H1 (cell line): ENCODE measurements around the gene CNGB1. TPM values are rescaled to one million over a fixed set of nuclear protein-coding genes. Genes with fewer than 3 reads are reported as not detected.

Source experiments
- CTCF ChIA-PET: fragments of 300-600 bp; sonication (Branson Sonifier 250); formaldehyde crosslinking; loops from one replicate; lab custom pipeline; 2021; ENCODE audit not compliant: partially characterized antibody; lab: Charles Lee
- POLR2A ChIA-PET: fragments of 300-600 bp; sonication (Branson Sonifier 250); formaldehyde crosslinking; loops from one replicate; lab custom pipeline; 2021; ENCODE audit warnings: inconsistent platforms; ENCODE audit not compliant: partially characterized antibody; lab: Charles Lee
- DNase-seq, 2 experiments: peaks; one replicate each; pipeline versions ENCODE4 v3.0.0 to v3.0.0-alpha.2; 2010 to 2022; ENCODE audit warnings: low spot score in 2 of 2, low read depth in 1 of 2, mixed read lengths in 1 of 2
- FAIRE-seq: peaks from 2 replicates; lab custom pipeline; 2011; peaks lifted over from hg19 to GRCh38; lab: Jason Lieb, UNC
- H2AFZ ChIP-seq: 2 replicates; pipeline ENCODE4 v1.8.1; 2012; ENCODE audit warnings: low read length, inconsistent platforms
- H2AK5ac ChIP-seq: 2 replicates; pipeline ENCODE4 v1.6.1; 2013; ENCODE audit warnings: low read depth, low read length
- H2BK120ac ChIP-seq: replicated peaks from 2 replicates; pipeline ENCODE3; 2013; ENCODE audit warnings: low read depth, low read length, inconsistent platforms
- H2BK12ac ChIP-seq: 2 replicates; pipeline ENCODE4 v1.6.1; 2013; ENCODE audit warnings: low read depth, low read length
- H2BK15ac ChIP-seq: 2 replicates; pipeline ENCODE4 v1.6.1; 2013; ENCODE audit warnings: low read length
- H2BK20ac ChIP-seq: 2 replicates; pipeline ENCODE4 v1.6.1; 2013; ENCODE audit warnings: low read length
- H2BK5ac ChIP-seq: 2 replicates; pipeline ENCODE4 v1.6.1; 2013; ENCODE audit warnings: low read depth, low read length
- H3K14ac ChIP-seq: 2 replicates; pipeline ENCODE4 v1.6.1; 2013; ENCODE audit warnings: inconsistent platforms; ENCODE audit not compliant: insufficient read length
- H3K18ac ChIP-seq: 2 replicates; pipeline ENCODE4 v1.6.1; 2013; ENCODE audit warnings: low read length; ENCODE audit errors: extremely low read depth
- H3K23ac ChIP-seq: 2 replicates; pipeline ENCODE4 v1.6.1; 2013; ENCODE audit warnings: inconsistent platforms; ENCODE audit not compliant: insufficient read length
- H3K23me2 ChIP-seq: 2 replicates; pipeline ENCODE4 v1.6.1; 2013; ENCODE audit warnings: low read depth, low read length
- H3K27ac ChIP-seq: 2 replicates; pipeline ENCODE4 v1.6.1; 2011; ENCODE audit warnings: low read depth, low read length, inconsistent platforms
- H3K27me3 ChIP-seq, 4 experiments: replicated peaks in 1 of 4; 1 replicate in 1 of 4; 2 replicates in 3 of 4; pipeline versions ENCODE4 v1.6.1 to v1.8.1; 2011 to 2013; ENCODE audit warnings: low read length in 3 of 4, mild to moderate bottlenecking in 3 of 4, inconsistent platforms in 2 of 4, mixed read lengths in 2 of 4, moderate library complexity in 1 of 4; ENCODE audit not compliant: control insufficient read depth in 3 of 4, insufficient read depth in 3 of 4; ENCODE audit errors: extremely low read depth in 1 of 4
- H3K36me3 ChIP-seq, 4 experiments: 2 replicates each; pipeline versions ENCODE4 v1.6.1 to v1.8.1; 2011 to 2013; ENCODE audit warnings: mild to moderate bottlenecking in 4 of 4, low read length in 3 of 4, moderate library complexity in 2 of 4, control low read depth in 1 of 4, inconsistent platforms in 1 of 4; ENCODE audit not compliant: insufficient read depth in 4 of 4, control insufficient read depth in 2 of 4
- H3K4ac ChIP-seq: replicated peaks from 2 replicates; pipeline ENCODE3; 2013; ENCODE audit warnings: low read length, low read depth, mixed read lengths, inconsistent platforms; ENCODE audit not compliant: insufficient read length
- H3K4me1 ChIP-seq, 4 experiments: replicated peaks in 1 of 4; 1 replicate in 1 of 4; 2 replicates in 3 of 4; pipeline versions ENCODE4 v1.6.1 to v1.8.1; 2011 to 2013; ENCODE audit warnings: low read length in 3 of 4, inconsistent platforms in 2 of 4, mixed read lengths in 1 of 4; ENCODE audit not compliant: insufficient read depth in 4 of 4, control insufficient read depth in 3 of 4
- H3K4me2 ChIP-seq, 2 experiments: 2 replicates each; pipeline versions ENCODE4 v1.6.1 to v1.8.1; 2011 to 2013; ENCODE audit warnings: low read depth in 2 of 2, low read length in 2 of 2, control low read depth in 1 of 2, inconsistent platforms in 1 of 2, mild to moderate bottlenecking in 1 of 2; ENCODE audit not compliant: insufficient read depth in 1 of 2
- H3K4me3 ChIP-seq, 4 experiments: fragments of 200-600, 300-600 bp in 1 of 4; sonication (generic), shearing (Covaris generic), sonication (Bioruptor Twin) in 1 of 4; 2 replicates each; pipeline versions ENCODE4 v1.5.1 to v1.8.1; 2011 to 2016; ENCODE audit warnings: low read length in 4 of 4, low read depth in 3 of 4, control low read depth in 2 of 4, inconsistent platforms in 2 of 4, mild to moderate bottlenecking in 2 of 4, mixed read lengths in 1 of 4, moderate library complexity in 1 of 4; ENCODE audit not compliant: insufficient read depth in 2 of 4; ENCODE audit errors: extremely low read depth in 1 of 4
- H3K56ac ChIP-seq: replicated peaks from 2 replicates; pipeline ENCODE3; 2013; ENCODE audit warnings: low read depth, mild to moderate bottlenecking, mixed read lengths, low read length, inconsistent platforms; ENCODE audit not compliant: insufficient read length
- H3K79me1 ChIP-seq: 2 replicates; pipeline ENCODE4 v1.6.1; 2013; ENCODE audit warnings: low read depth, low read length, control low read depth
- H3K79me2 ChIP-seq, 2 experiments: 2 replicates each; pipeline versions ENCODE4 v1.6.1 to v1.8.1; 2012 to 2013; ENCODE audit warnings: low read length in 2 of 2, mild to moderate bottlenecking in 2 of 2, inconsistent platforms in 1 of 2; ENCODE audit not compliant: insufficient read depth in 2 of 2, control insufficient read depth in 1 of 2
- H3K9ac ChIP-seq, 4 experiments: replicated peaks in 1 of 4; 1 replicate in 1 of 4; 2 replicates in 3 of 4; pipeline versions ENCODE4 v1.6.1 to v1.8.1; 2011 to 2013; ENCODE audit warnings: low read depth in 3 of 4, low read length in 3 of 4, control low read depth in 2 of 4, mild to moderate bottlenecking in 2 of 4, moderate library complexity in 2 of 4, inconsistent platforms in 1 of 4; ENCODE audit errors: extremely low read depth in 1 of 4
- H3K9me3 ChIP-seq, 2 experiments: 2 replicates each; pipeline versions ENCODE4 v1.6.1 to v1.8.1; 2012 to 2013; ENCODE audit warnings: mild to moderate bottlenecking in 2 of 2, moderate library complexity in 2 of 2, control low read depth in 1 of 2, inconsistent platforms in 1 of 2, low read depth in 1 of 2, low read length in 1 of 2, mixed read lengths in 1 of 2; ENCODE audit not compliant: insufficient read depth in 2 of 2
- H4K20me1 ChIP-seq, 2 experiments: replicated peaks in 1 of 2; 2 replicates each; pipeline versions ENCODE3 to v1.8.1; 2011 to 2013; ENCODE audit warnings: inconsistent platforms in 2 of 2, low read length in 2 of 2, mild to moderate bottlenecking in 1 of 2; ENCODE audit not compliant: insufficient read depth in 2 of 2, control insufficient read depth in 1 of 2
- H4K5ac ChIP-seq: 2 replicates; pipeline ENCODE4 v1.6.1; 2013; ENCODE audit warnings: low read length, low read depth, mixed read lengths, inconsistent platforms; ENCODE audit not compliant: insufficient read length
- H4K8ac ChIP-seq: 2 replicates; pipeline ENCODE4 v1.8.0; 2013; ENCODE audit warnings: mild to moderate bottlenecking, moderate library complexity, low read length, inconsistent platforms; ENCODE audit not compliant: insufficient read depth; ENCODE audit errors: extremely low read depth
- H4K91ac ChIP-seq: replicated peaks from 2 replicates; pipeline ENCODE3; 2013; ENCODE audit warnings: low read length, mixed read lengths, inconsistent platforms; ENCODE audit not compliant: insufficient read length
- CBX5 ChIP-seq: fragments of 300-800, 300-1000 bp; sonication (generic); IDR thresholded peaks from 2 replicates; pipeline ENCODE4 v1.7.1; 2016; ENCODE audit warnings: antibody characterized with exemption, low read length, low read depth
- EGR1 ChIP-seq: IDR thresholded peaks from 2 replicates; pipeline ENCODE4 v1.6.1; 2011; ENCODE audit warnings: low read depth, low read length, borderline replicate concordance
- HDAC2 ChIP-seq, 2 experiments: fragments of 300-600 bp in 1 of 2; sonication (generic) in 1 of 2; IDR thresholded peaks; 2 replicates each; pipeline ENCODE4 v1.6.1; 2011 to 2012; ENCODE audit warnings: low read depth in 2 of 2, low read length in 2 of 2, mild to moderate bottlenecking in 2 of 2, moderate library complexity in 2 of 2, borderline replicate concordance in 1 of 2, inconsistent platforms in 1 of 2
- KDM4A ChIP-seq: IDR thresholded peaks from one replicate; pipeline ENCODE4 v1.7.1; 2012; ENCODE audit warnings: low read depth, mild to moderate bottlenecking, moderate library complexity, low read length, inconsistent platforms; ENCODE audit not compliant: severe bottlenecking
- POLR2AphosphoS5 ChIP-seq: IDR thresholded peaks from 2 replicates; pipeline ENCODE4 v1.6.1; 2011; ENCODE audit warnings: low read depth, low read length
- RXRA ChIP-seq: IDR thresholded peaks from 2 replicates; pipeline ENCODE4 v1.6.1; 2011; ENCODE audit warnings: low read depth, mild to moderate bottlenecking, low read length, moderate library complexity; ENCODE audit not compliant: insufficient read depth
- SRF ChIP-seq: IDR thresholded peaks from 2 replicates; pipeline ENCODE4 v1.6.1; 2011; ENCODE audit warnings: mild to moderate bottlenecking, low read depth, low read length, moderate library complexity
- TBP ChIP-seq: IDR thresholded peaks from 2 replicates; pipeline ENCODE4 v1.6.1; 2011; ENCODE audit warnings: low read depth, low read length, improper control_type of control experiment
- TEAD4 ChIP-seq: IDR thresholded peaks from 2 replicates; pipeline ENCODE4 v1.6.1; 2012; ENCODE audit warnings: low read depth, low read length, inconsistent platforms, mixed read lengths
- whole genome bisulfite sequencing, 2 experiments: shearing (Covaris generic) in 1 of 2; methylation state at CpG; one replicate each; pipeline versions ENCODE4 v1.1.6 to v1.1.7; 2013 to 2015; ENCODE audit warnings: low lambda C conversion rate in 2 of 2, mixed read lengths in 2 of 2, inconsistent platforms in 1 of 2, low coverage in 1 of 2, missing lambda C conversion rate in 1 of 2; ENCODE audit not compliant: insufficient replicate concordance in 2 of 2, insufficient coverage in 1 of 2, insufficient read length in 1 of 2; ENCODE audit errors: extremely low coverage in 1 of 2, missing lambda C conversion rate in 1 of 2; 5-methylcytosine and 5-hydroxymethylcytosine counted together
- polyA plus RNA-seq, 7 experiments: library from polyadenylated mRNA; depleted of rRNA in 3 of 7; stranded (reverse) in 5 of 7; unstranded in 2 of 7; fragments of >200 nt in 5 of 7; fragments of 200-250 nt in 2 of 7; gene quantifications; 1 replicate in 5 of 7; 2 replicates in 1 of 7; 4 replicates in 1 of 7; pipeline versions ENCODE4 v1.2.1 to v1.2.3, GENCODE V29; 2011 to 2013; ENCODE audit warnings: missing spikeins in 2 of 7, mixed read lengths in 2 of 7
- total RNA-seq: library from RNA; stranded (reverse); fragmentation: NEBNext Ultra II Directional; extraction: Animal tissue kit (Norgen Biotek cat#: 25700); gene quantifications from 2 replicates; pipeline ENCODE4 v1.2.1, GENCODE V29; 2021
- TF ChIP-seq, protein P1 (sequence below): IDR thresholded peaks from 2 replicates; pipeline ENCODE4 v1.6.1; 2012; ENCODE audit warnings: low read length, inconsistent platforms

Gene CNGB1
- total and polyA plus RNA-seq, 2 of the 8 experiments (the other 6 are each of a cell fraction or from before 2014, with no cell fraction given) = not detected

DNA sequence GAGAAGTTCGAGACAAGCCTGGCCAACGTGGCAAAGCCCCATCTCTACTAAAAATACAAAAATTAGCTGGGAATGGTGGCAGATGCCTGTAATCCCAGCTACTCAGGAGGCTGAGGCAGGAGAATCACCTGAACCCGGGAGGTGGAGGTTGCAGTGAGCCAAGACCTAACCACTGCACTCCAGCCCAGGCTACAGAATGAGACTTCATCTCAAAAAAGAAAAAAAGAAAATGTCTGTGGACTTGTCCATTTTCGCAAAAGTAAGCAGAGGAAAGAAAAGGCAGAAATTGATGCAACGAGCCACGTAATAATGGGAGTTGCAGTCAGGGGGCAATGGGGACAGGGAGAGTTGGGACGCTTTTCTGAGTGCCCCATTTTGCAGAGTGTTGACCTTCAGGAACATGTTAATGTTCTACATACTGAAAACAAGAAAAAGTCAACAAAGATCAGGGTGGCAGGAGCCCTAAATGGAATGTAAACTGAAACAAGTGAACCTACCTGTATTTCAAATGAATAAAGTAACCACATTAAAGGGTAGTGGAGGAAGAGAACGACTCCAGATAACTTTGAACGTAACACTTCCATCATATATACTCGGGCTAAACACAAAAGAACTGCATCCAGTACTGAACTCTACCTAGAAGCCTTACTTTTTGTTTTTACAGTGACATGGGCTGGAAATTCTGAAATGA, 76.4 kb downstream of the CNGB1 start:
- Histone ChIP-seq H2BK12ac (no peak overlapping the region), H3K56ac (no peak overlapping the region), H4K5ac (no peak overlapping the region), H3K9me3 (no peaks in the 10 kb centered on the region), H3K27me3 (no peaks in the 10 kb centered on the region), H2AFZ (no peak overlapping the region), H4K91ac (no peak overlapping the region), H3K14ac (no peak overlapping the region), H3K18ac (no peak overlapping the region), H3K79me1 (no peaks in the 10 kb centered on the region), H4K20me1 (no peaks in the 10 kb centered on the region), H3K27ac (no peak overlapping the region), H3K4me2 (no peak overlapping the region), H4K8ac (no peak overlapping the region), H3K4me1 (peaks cover 0 to 5% (median under 1%) of the 10 kb centered on the region in 4 experiments; a peak in 2 of 7 replicates), H3K23ac (no peak overlapping the region), H2BK5ac (no peak overlapping the region), H2BK15ac (no peak overlapping the region), H2BK120ac (no peak overlapping the region), H3K23me2 (no peaks in the 10 kb centered on the region), H3K79me2 (no peaks in the 10 kb centered on the region), H2BK20ac (no peak overlapping the region), H3K9ac (no peak overlapping the region), H3K4ac (no peak overlapping the region), H2AK5ac (no peak overlapping the region), H3K36me3 (no peaks in the 10 kb centered on the region), H3K4me3 (no peak overlapping the region)
- ChIA-PET POLR2A (no interaction called here), CTCF (interaction anchor here (1.5 to 16.4 kb wide), 2 partner anchors 8 to 100 kb away, joined by 4 to 305 read pairs; partner anchors contain the start of genes USB1 and ZNF319)
- WGBS, 2 experiments = 90% methylated on average over 10 of the region's 10 CpGs; no CpG with 5 or more reads in 1 of the 2 experiments
- DNase-seq (no peak), FAIRE-seq (no peak)
- TF ChIP-seq, protein P1, sequence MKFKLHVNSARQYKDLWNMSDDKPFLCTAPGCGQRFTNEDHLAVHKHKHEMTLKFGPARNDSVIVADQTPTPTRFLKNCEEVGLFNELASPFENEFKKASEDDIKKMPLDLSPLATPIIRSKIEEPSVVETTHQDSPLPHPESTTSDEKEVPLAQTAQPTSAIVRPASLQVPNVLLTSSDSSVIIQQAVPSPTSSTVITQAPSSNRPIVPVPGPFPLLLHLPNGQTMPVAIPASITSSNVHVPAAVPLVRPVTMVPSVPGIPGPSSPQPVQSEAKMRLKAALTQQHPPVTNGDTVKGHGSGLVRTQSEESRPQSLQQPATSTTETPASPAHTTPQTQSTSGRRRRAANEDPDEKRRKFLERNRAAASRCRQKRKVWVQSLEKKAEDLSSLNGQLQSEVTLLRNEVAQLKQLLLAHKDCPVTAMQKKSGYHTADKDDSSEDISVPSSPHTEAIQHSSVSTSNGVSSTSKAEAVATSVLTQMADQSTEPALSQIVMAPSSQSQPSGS = no peak
- TF ChIP-seq KDM4A (no peak), CBX5 (no peak), TBP (no peak), RXRA (no peak), POLR2AphosphoS5 (no peak), TEAD4 (no peak), SRF (no peak), HDAC2 (IDR thresholded peaks at IDR 0.05; ENCODE audit: borderline replicate concordance in 1 of 2, low read depth in 2 of 2, low read length in 2 of 2) (no peak), EGR1 (no peak)
